Mesendoderm (in vitro differentiated cells): ENCODE data around the gene ALPG.
"Not testable (repeated sequence)": the region's sequence is repeated elsewhere in the genome, so short reads cannot be mapped to it uniquely, and the experiment has no call there.

Experiments
- DNase-seq: peaks from one replicate; pipeline ENCODE4 v3.0.0; 2013
- H2AK5ac ChIP-seq: 2 replicates; pipeline ENCODE4 v1.6.1; 2013; ENCODE audit warnings: low read length, inconsistent platforms
- H2BK120ac ChIP-seq: 2 replicates; pipeline ENCODE4 v1.6.1; 2013; ENCODE audit warnings: low read depth, mild to moderate bottlenecking, low read length, moderate library complexity, mixed read lengths
- H2BK15ac ChIP-seq: replicated peaks from 2 replicates; pipeline ENCODE4 v1.6.1; 2013; ENCODE audit warnings: low read depth, mild to moderate bottlenecking, moderate library complexity
- H2BK5ac ChIP-seq: 2 replicates; pipeline ENCODE4 v1.6.1; 2013; ENCODE audit warnings: low read length, inconsistent platforms
- H3K18ac ChIP-seq: 2 replicates; pipeline ENCODE4 v1.6.1; 2013; ENCODE audit warnings: mild to moderate bottlenecking, low read length, mixed read lengths
- H3K23ac ChIP-seq: one replicate; pipeline ENCODE4 v1.6.1; 2013; ENCODE audit warnings: low read length
- H3K27ac ChIP-seq: 2 replicates; pipeline ENCODE4 v1.5.1; 2013; ENCODE audit warnings: low read depth, mild to moderate bottlenecking, inconsistent platforms, low read length, moderate library complexity
- H3K27me3 ChIP-seq: 2 replicates; pipeline ENCODE4 v1.6.1; 2013; ENCODE audit warnings: low read length, control low read depth, mild to moderate bottlenecking, inconsistent platforms; ENCODE audit not compliant: insufficient read depth, poor library complexity
- H3K36me3 ChIP-seq: 2 replicates; pipeline ENCODE4 v1.6.1; 2013; ENCODE audit warnings: low read length, inconsistent platforms; ENCODE audit not compliant: control insufficient read depth, insufficient read depth
- H3K4ac ChIP-seq: one replicate; pipeline ENCODE4 v1.6.1; 2013; ENCODE audit warnings: low read depth, mild to moderate bottlenecking, low read length, moderate library complexity
- H3K4me1 ChIP-seq: 2 replicates; pipeline ENCODE4 v1.6.1; 2013; ENCODE audit warnings: low read depth, low read length, inconsistent platforms; ENCODE audit not compliant: control insufficient read depth
- H3K4me2 ChIP-seq: 2 replicates; pipeline ENCODE4 v1.6.1; 2013; ENCODE audit warnings: low read length
- H3K4me3 ChIP-seq: 2 replicates; pipeline ENCODE4 v1.5.1; 2013; ENCODE audit warnings: mild to moderate bottlenecking, low read length
- H3K56ac ChIP-seq: one replicate; pipeline ENCODE4 v1.6.1; 2013; ENCODE audit warnings: low read length
- H3K79me1 ChIP-seq: 2 replicates; pipeline ENCODE4 v1.6.1; 2013; ENCODE audit warnings: low read length, inconsistent platforms
- H3K79me2 ChIP-seq: 2 replicates; pipeline ENCODE4 v1.6.1; 2013; ENCODE audit warnings: mild to moderate bottlenecking, low read length; ENCODE audit not compliant: control insufficient read depth, insufficient read depth
- H3K9ac ChIP-seq: 2 replicates; pipeline ENCODE4 v1.6.1; 2013; ENCODE audit warnings: low read length, inconsistent platforms
- H4K5ac ChIP-seq: one replicate; pipeline ENCODE4 v1.6.1; 2013; ENCODE audit warnings: low read length
- H4K8ac ChIP-seq: one replicate; pipeline ENCODE4 v1.6.1; 2013; ENCODE audit warnings: low read depth, mild to moderate bottlenecking, control low read depth, low read length, moderate library complexity
- WGBS: extraction: QIAGEN DNeasy Blood & Tissue Kit; methylation state at CpG from one replicate; pipeline ENCODE4 v1.1.7; 2013; ENCODE audit warnings: low lambda C conversion rate, missing lambda C conversion rate; ENCODE audit not compliant: insufficient coverage; ENCODE audit errors: extremely low coverage; 5-methylcytosine and 5-hydroxymethylcytosine counted together

The ALPG gene

DNA sequence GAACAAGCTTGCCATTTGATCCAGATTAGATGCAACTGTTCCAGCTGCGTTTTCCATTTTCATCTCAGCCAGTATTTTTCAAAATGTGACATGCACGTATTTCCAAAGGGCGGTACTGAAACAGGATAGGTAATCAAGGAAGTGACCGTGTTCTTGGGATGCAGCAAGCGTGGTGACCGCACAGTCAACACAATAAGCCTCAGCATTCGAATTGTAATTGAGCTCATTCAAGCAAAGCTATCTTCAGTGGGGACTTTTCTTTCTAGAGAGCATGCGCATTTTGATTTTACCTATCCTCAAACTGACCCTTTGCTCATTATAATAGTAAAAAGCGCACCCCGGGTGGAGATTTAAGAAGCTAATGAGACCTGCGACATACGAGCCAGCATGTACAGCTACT is 31.5 kb upstream of the ALPG start:
- no peak overlapping the region for H2AK5ac ChIP-seq
- H2BK120ac ChIP-seq, result no peak overlapping the region
- H3K56ac ChIP-seq, result no peak overlapping the region
- H3K79me2 ChIP-seq, result no peaks in the 10 kb centered on the region
- no peak overlapping the region for H3K27ac ChIP-seq
- no peak overlapping the region for H3K4me2 ChIP-seq
- no peak overlapping the region for H2BK15ac ChIP-seq
- no peak overlapping the region for H3K4ac ChIP-seq
- no peak overlapping the region for H3K9ac ChIP-seq
- no CpG with 5 or more reads among the region's 12 CpGs for WGBS
- DNase-seq, result no peak
- no peaks in the 10 kb centered on the region for H3K27me3 ChIP-seq
- H3K36me3 ChIP-seq, result no peaks in the 10 kb centered on the region
- H3K4me3 ChIP-seq, result no peak overlapping the region
- H2BK5ac ChIP-seq, result no peak overlapping the region
- no peak overlapping the region for H3K18ac ChIP-seq
- no peaks in the 10 kb centered on the region for H3K4me1 ChIP-seq
- H4K8ac ChIP-seq, result no peak overlapping the region
- H4K5ac ChIP-seq, result no peak overlapping the region
- H3K23ac ChIP-seq, result no peak overlapping the region
- no peaks in the 10 kb centered on the region for H3K79me1 ChIP-seq

DNA sequence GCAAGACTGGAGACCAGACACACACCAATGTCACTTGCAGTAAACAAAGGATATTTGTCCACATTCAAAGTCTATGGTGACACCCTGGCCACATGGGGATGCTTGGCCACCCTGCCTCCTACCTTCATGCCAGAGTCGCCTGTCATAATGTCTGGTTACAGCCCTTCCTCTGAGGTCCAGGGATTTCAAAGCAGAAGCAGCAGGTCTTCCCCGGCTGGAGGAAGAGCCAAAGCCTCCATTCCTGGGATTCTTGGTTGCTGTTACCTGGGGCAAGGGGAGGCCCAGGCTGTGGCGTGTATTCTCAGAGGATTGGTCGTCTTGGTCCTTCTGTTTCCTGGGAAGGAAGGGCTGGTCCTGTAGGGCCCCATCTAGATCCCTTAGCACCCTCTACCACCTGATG is 30.4 kb upstream of the ALPG start:
- H3K4me3 ChIP-seq, result no peak overlapping the region
- H2AK5ac ChIP-seq, result no peak overlapping the region
- H3K79me1 ChIP-seq, result no peaks in the 10 kb centered on the region
- no peak overlapping the region for H3K9ac ChIP-seq
- H2BK120ac ChIP-seq, result no peak overlapping the region
- no peak overlapping the region for H4K5ac ChIP-seq
- H4K8ac ChIP-seq, result no peak overlapping the region
- H2BK5ac ChIP-seq, result no peak overlapping the region
- H3K4me2 ChIP-seq, result no peak overlapping the region
- no CpG with 5 or more reads among the region's 4 CpGs for WGBS
- no peak overlapping the region for H2BK15ac ChIP-seq
- no peak for DNase-seq
- no peaks in the 10 kb centered on the region for H3K36me3 ChIP-seq
- H3K4me1 ChIP-seq, result no peaks in the 10 kb centered on the region
- no peak overlapping the region for H3K18ac ChIP-seq
- no peak overlapping the region for H3K27ac ChIP-seq
- no peak overlapping the region for H3K4ac ChIP-seq
- H3K56ac ChIP-seq, result no peak overlapping the region
- no peaks in the 10 kb centered on the region for H3K27me3 ChIP-seq
- H3K23ac ChIP-seq, result no peak overlapping the region
- no peaks in the 10 kb centered on the region for H3K79me2 ChIP-seq

DNA sequence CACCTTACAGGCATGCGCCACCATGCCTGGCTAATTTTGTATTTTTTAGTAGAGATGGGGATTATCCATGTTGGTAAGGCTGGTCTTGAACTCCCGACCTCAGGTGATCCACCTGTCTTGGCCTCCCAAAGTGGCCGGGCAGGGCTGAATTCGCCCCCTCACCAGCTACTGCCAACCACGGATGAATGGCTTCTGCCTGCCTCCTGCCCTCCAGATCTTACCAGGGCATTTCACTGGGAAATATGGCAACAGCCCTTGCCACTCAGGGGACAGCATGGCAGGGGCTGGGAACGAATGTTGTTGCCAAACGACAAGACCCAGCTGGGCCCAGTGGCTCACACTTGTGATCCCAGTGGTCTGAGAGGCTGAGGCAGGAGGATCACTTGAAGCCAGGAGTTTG is 29.9 kb upstream of the ALPG start:
- no peak overlapping the region for H2BK5ac ChIP-seq
- no peaks in the 10 kb centered on the region for H3K27me3 ChIP-seq
- no peaks in the 10 kb centered on the region for H3K36me3 ChIP-seq
- no peak overlapping the region for H2BK120ac ChIP-seq
- H4K5ac ChIP-seq, result no peak overlapping the region
- no peak overlapping the region for H4K8ac ChIP-seq
- H3K79me1 ChIP-seq, result no peaks in the 10 kb centered on the region
- H3K79me2 ChIP-seq, result no peaks in the 10 kb centered on the region
- H3K4ac ChIP-seq, result no peak overlapping the region
- H3K9ac ChIP-seq, result no peak overlapping the region
- no peak overlapping the region for H3K18ac ChIP-seq
- WGBS, result no CpG with 5 or more reads among the region's 7 CpGs
- no peak for DNase-seq
- H3K27ac ChIP-seq, result no peak overlapping the region
- H3K4me2 ChIP-seq, result no peak overlapping the region
- no peak overlapping the region for H3K23ac ChIP-seq
- H2AK5ac ChIP-seq, result no peak overlapping the region
- H3K56ac ChIP-seq, result no peak overlapping the region
- no peaks in the 10 kb centered on the region for H3K4me1 ChIP-seq
- H3K4me3 ChIP-seq, result no peak overlapping the region
- H2BK15ac ChIP-seq, result no peak overlapping the region

DNA sequence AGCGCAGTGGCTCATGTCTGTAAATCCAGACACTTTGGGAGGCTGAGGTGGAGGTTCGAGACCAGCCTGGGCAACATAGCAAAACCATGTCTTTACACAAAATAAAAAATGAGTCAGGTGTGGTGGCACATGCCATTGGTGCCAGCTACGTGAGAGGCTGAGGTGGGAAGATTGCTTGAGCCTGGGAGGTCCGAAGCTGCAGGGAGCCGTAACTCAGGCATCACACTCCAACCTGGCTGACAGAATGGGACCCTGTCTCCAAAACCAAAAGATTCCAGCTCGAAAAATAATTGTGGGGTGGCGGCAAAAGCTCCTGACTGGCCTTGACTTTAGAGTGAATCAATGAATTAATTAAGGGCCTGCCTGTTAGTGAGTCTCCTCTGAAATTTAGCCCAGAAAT is 29.3 kb upstream of the ALPG start:
- H3K9ac ChIP-seq, result no peak overlapping the region
- no peak overlapping the region for H2BK120ac ChIP-seq
- H3K79me2 ChIP-seq, result no peaks in the 10 kb centered on the region
- no CpG with 5 or more reads among the region's 7 CpGs for WGBS
- H4K8ac ChIP-seq, result no peak overlapping the region
- no peaks in the 10 kb centered on the region for H3K27me3 ChIP-seq
- no peaks in the 10 kb centered on the region for H3K36me3 ChIP-seq
- no peak overlapping the region for H2AK5ac ChIP-seq
- H3K79me1 ChIP-seq, result no peaks in the 10 kb centered on the region
- H3K4me3 ChIP-seq, result no peak overlapping the region
- no peaks in the 10 kb centered on the region for H3K4me1 ChIP-seq
- H2BK5ac ChIP-seq, result no peak overlapping the region
- no peak for DNase-seq
- H2BK15ac ChIP-seq, result no peak overlapping the region
- no peak overlapping the region for H3K27ac ChIP-seq
- H3K4me2 ChIP-seq, result no peak overlapping the region
- H3K56ac ChIP-seq, result no peak overlapping the region
- H3K18ac ChIP-seq, result no peak overlapping the region
- H3K23ac ChIP-seq, result no peak overlapping the region
- H4K5ac ChIP-seq, result no peak overlapping the region
- H3K4ac ChIP-seq, result no peak overlapping the region

DNA sequence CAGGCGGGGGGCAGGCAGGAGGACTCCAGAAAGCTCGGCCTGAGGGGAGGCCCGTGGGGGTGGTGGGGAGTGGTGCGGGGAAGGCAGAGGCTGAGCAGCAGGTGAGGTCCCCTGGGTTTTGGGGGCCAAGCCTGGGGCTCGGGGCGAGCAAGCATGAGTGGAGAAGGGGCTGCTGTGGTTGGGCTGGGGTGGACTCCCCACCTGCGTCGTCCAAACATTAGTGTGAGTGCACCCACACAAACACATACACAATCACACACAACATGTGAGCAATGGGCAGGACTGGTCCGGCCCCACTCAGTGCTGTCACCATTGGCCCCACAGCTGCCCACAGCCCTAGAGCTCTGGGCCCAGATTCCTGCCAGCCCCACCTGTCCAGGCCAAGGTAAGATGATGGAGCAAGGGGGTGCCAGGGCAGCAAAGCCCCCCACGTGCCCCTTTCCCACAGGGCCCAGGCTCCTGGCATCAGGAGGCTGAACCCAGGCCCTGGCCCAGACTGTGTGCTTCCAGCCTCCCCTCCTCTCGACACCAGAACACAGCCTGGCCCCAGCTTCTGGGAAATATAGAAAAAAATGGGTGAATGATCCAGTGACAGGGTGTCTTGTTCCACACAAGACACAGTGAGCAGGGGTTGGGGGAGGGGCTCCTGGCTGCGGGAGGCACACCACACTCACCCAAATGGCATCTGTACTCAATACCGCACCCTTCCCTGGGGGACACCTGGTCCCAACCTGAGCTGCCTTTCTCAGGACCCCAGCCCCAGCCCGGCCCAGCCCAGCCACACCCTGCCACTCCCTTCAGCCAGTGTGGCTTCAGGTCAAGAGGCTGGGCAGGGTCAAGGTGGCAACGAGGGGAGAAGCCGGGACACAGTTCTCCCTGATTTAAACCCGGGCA is 28.6 kb upstream of the ALPG start:
- no peak overlapping the region for H3K4me2 ChIP-seq
- H3K56ac ChIP-seq, result no peak overlapping the region
- no CpG with 5 or more reads among the region's 17 CpGs for WGBS
- no peak overlapping the region for H3K4me3 ChIP-seq
- H3K79me2 ChIP-seq, result no peaks in the 10 kb centered on the region
- H2AK5ac ChIP-seq, result no peak overlapping the region
- no peaks in the 10 kb centered on the region for H3K4me1 ChIP-seq
- DNase-seq, result no peak
- no peak overlapping the region for H3K23ac ChIP-seq
- H2BK120ac ChIP-seq, result no peak overlapping the region
- no peak overlapping the region for H2BK5ac ChIP-seq
- no peak overlapping the region for H4K8ac ChIP-seq
- H3K79me1 ChIP-seq, result no peaks in the 10 kb centered on the region
- no peak overlapping the region for H3K4ac ChIP-seq
- H3K36me3 ChIP-seq, result no peaks in the 10 kb centered on the region
- no peaks in the 10 kb centered on the region for H3K27me3 ChIP-seq
- no peak overlapping the region for H3K18ac ChIP-seq
- H2BK15ac ChIP-seq, result no peak overlapping the region
- no peak overlapping the region for H3K27ac ChIP-seq
- H4K5ac ChIP-seq, result no peak overlapping the region
- no peak overlapping the region for H3K9ac ChIP-seq

DNA sequence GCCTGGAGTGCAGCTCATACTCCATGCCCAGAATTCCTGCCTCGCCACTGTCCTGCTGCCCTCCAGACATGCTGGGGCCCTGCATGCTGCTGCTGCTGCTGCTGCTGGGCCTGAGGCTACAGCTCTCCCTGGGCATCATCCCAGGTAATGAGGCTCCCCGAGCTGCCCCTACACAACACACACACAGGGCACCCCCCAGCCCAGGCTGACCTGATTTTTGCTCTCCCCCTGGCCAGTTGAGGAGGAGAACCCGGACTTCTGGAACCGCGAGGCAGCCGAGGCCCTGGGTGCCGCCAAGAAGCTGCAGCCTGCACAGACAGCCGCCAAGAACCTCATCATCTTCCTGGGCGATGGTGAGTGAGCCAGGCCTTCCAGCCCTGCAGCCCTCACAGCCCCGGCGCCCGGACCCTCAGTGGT is 27.9 kb upstream of the ALPG start, which contains the start of gene ALPP:
Gene ALPP, plus strand, starts transcription at position 17 of the 417 bp plus-strand sequence. Its CDS starts 52 bp downstream, at position 69.
- not testable (repeated sequence) for H4K8ac ChIP-seq, H3K79me1 ChIP-seq, H3K56ac ChIP-seq, H3K18ac ChIP-seq, H3K4ac ChIP-seq, H4K5ac ChIP-seq, H3K36me3 ChIP-seq, H3K23ac ChIP-seq, H3K9ac ChIP-seq, H3K79me2 ChIP-seq, H3K4me3 ChIP-seq, H3K4me2 ChIP-seq, H2BK5ac ChIP-seq, H2AK5ac ChIP-seq, H2BK15ac ChIP-seq, DNase-seq, H2BK120ac ChIP-seq, H3K27ac ChIP-seq, H3K27me3 ChIP-seq, H3K4me1 ChIP-seq
- no CpG with 5 or more reads among the region's 12 CpGs for WGBS
